HepG2 (cell line): Measurements from ENCODE around the gene GBA2.

Experiments used
- HIVEP1 ChIP-seq: sonication (generic); formaldehyde crosslinking; IDR thresholded peaks from 2 replicates; pipeline ENCODE4 v1.4.0; 2020; ENCODE audit warnings: mild to moderate bottlenecking, missing genetic modification reagents
- KAT7 ChIP-seq: IDR thresholded peaks from 2 replicates; pipeline ENCODE4 v1.6.1; 2018; ENCODE audit warnings: borderline replicate concordance, missing compliant biosample characterization
- POLR2G ChIP-seq: fragments of 200-400 bp; formaldehyde crosslinking; IDR thresholded peaks from 2 replicates; pipeline ENCODE4 v1.6.1; 2018; ENCODE audit warnings: mild to moderate bottlenecking, low read depth, low read length, moderate library complexity
- RBM22 ChIP-seq: fragments of 200-400 bp; formaldehyde crosslinking; optimal IDR thresholded peaks from 2 replicates; pipeline ENCODE3; 2017; ENCODE audit warnings: mild to moderate bottlenecking, low read length, moderate library complexity
- SIN3A ChIP-seq: IDR thresholded peaks from 2 replicates; pipeline ENCODE4 v1.6.1; 2011; ENCODE audit warnings: low read depth, mild to moderate bottlenecking, control low read depth, low read length, borderline replicate concordance
- SMARCC2 ChIP-seq: fragments of 450-650 bp; IDR thresholded peaks from 2 replicates; pipeline ENCODE4 v1.6.1; 2017; ENCODE audit warnings: antibody characterized with exemption, mild to moderate bottlenecking
- ZFP36 ChIP-seq: fragments of 150-350 bp; IDR thresholded peaks from 2 replicates; pipeline ENCODE4 v1.6.1; 2018; ENCODE audit warnings: borderline replicate concordance, low read length, low read depth; ENCODE audit not compliant: partially characterized antibody
- TF ChIP-seq, protein P1 (sequence below): IDR thresholded peaks from 2 replicates; pipeline ENCODE4 v1.6.1; 2018; ENCODE audit warnings: missing genetic modification reagents, mild to moderate bottlenecking, missing compliant biosample characterization

DNA sequence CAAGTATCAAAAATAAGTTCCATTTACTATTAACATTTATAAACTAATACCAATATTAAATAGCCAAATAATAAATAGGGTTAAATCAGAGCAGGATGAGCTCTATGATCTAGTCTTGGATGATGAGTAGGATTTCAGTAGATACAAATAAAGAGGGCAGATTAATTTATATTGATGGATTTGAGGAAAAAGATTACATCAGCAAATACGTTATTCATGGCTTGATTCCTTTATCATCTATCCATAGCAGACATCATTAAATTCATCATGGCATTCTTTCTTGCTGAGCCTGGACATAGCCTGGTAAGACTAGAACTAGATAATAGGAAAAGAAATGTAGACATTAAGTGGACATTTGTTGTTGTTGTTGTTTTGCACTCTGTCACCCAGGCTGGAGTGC lies 18.4 kb upstream of the GBA2 start:
- no peak for TF ChIP-seq RBM22
- no peak for TF ChIP-seq ZFP36
- TF ChIP-seq SMARCC2 = no peak
- no peak for TF ChIP-seq HIVEP1
- TF ChIP-seq KAT7 (CRISPR knock-in tag) = no peak
- TF ChIP-seq, protein P1, sequence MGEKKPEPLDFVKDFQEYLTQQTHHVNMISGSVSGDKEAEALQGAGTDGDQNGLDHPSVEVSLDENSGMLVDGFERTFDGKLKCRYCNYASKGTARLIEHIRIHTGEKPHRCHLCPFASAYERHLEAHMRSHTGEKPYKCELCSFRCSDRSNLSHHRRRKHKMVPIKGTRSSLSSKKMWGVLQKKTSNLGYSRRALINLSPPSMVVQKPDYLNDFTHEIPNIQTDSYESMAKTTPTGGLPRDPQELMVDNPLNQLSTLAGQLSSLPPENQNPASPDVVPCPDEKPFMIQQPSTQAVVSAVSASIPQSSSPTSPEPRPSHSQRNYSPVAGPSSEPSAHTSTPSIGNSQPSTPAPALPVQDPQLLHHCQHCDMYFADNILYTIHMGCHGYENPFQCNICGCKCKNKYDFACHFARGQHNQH (CRISPR knock-in tag) = no peak
- no peak for TF ChIP-seq POLR2G
- TF ChIP-seq SIN3A = no peak
